ENCODE results near the gene LIX1L. TPM values are rescaled to one million over a fixed set of nuclear protein-coding genes. Genes with fewer than 3 reads are reported as not detected.

LIX1L gene
- total RNA-seq, 2 experiments from 2014 or later: 37.6 to 38.3 TPM

DNA sequence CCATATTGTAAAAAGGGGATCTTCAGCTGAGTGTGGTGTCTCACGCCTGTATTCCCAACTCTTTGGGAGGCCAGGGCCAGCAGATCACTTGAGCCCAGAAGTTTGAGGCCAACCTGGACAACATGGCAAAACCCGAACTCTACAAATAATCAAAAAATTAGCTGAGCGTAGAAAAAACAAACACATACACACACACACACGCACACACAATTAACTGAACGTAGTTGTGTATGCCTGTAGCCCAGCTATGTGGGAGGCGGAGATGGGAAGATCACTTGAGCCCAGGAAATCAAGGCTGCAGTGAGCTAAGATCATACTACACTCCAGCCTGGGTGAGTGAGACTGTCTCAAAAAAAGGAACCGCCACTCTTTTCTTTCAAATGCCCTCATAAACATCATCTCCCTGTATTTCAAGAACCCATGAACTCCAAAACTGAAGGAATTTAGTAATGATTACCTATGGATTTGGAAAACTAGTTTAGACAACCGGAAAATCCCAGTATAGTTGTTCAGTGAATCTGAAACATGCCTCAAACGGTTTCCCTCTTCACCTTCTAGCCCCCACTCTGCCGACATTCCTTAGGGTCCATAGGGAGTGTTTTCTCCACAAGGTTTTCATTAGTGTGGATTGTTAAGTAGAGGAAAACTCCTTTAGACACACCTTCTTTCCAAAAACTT, 34.1 kb upstream of the LIX1L start:
- H3K36me3 Mint-ChIP-seq: peaks cover 49% of the 10 kb centered on the region
- no peaks in the 10 kb centered on the region for H3K27me3 Mint-ChIP-seq
- H3K4me1 Mint-ChIP-seq: peaks cover 63% of the 10 kb centered on the region
- DNase-seq: no peak
- H3K4me3 Mint-ChIP-seq: peak overlapping the region; percentile 95
- H3K27ac Mint-ChIP-seq: peak overlapping the region; percentile 99
- no peaks in the 10 kb centered on the region for H3K9me3 Mint-ChIP-seq

DNA sequence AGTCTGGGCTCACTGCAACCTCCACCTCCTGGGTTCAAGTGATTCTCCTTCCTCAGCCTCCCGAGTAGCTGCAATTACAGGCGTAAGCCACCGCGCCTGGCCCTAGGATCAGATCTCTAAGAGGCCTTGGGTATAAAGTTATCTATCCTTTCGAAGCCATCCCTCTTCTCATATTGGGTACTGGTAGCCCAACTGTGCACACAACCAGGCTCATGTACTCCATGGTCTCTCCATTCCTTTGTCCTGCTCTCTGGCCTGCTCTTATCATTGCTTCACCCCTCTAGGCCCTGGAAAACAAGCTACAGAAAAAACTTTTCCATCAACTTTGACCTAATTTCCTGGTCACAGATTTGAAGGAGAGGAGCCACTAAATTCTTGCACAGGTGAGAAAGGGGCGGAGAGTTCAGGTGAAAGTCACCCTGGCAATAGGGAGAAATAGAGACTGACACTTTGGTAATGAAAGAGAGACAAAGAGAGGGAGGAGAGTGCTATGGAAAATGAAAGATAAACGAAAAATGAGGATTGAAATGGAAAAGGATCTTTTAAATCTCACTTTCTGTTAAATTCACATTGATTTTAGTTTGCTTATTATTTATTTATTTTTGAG, 32.5 kb upstream of the LIX1L start:
- Mint-ChIP-seq H3K9me3 (no peaks in the 10 kb centered on the region), H3K4me1 (peaks cover 72% of the 10 kb centered on the region), H3K4me3 (peak overlapping the region; percentile 35), H3K36me3 (peaks cover 37% of the 10 kb centered on the region), H3K27ac (peak overlapping the region; percentile 40), H3K27me3 (no peaks in the 10 kb centered on the region)
- no peak for DNase-seq

DNA sequence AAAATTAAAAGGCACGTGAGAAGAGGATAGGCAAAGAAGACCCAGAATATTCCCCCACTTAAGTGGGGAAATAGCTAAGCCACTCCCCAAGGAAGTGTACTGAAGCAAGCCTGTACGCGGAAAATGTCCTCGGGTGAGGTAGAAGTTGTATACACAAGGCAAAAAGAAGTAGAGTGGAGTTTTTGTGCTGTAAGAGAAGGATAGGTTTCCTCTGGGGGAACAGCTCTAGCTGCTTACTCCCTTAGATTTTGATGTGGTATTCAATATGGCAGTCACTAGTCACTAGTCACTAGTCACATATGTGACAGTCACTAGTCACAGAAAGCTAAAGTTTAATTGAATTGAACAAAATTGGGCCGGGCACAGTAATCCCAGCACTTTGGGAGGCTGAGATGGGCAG, 31.0 kb upstream of the LIX1L start:
- H3K27me3 Mint-ChIP-seq: no peaks in the 10 kb centered on the region
- H3K9me3 Mint-ChIP-seq: no peaks in the 10 kb centered on the region
- peaks cover 21% of the 10 kb centered on the region for H3K36me3 Mint-ChIP-seq
- H3K27ac Mint-ChIP-seq: peak overlapping the region; percentile 80
- H3K4me3 Mint-ChIP-seq: no peak overlapping the region
- H3K4me1 Mint-ChIP-seq: peaks cover 75% of the 10 kb centered on the region
- DNase-seq: no peak

DNA sequence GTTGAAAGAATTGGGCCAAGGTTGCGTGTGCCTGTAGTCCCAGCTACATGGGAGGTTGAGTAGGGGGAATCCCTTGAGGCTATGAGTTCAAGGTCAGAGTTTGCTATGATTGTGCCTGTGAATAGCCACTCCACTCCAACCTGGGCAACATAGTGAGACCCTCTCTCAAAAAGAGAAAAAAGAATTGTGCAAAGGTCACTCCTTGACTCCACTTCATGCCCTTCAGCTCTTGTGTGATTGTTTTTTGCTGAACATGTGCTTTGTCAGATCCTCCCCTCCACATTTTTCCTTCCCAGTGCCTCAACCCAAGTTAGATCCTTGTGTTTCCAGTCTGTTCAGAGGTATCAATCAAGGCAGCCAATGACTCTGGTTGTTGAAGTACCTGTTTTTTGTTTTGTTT, 30.1 kb upstream of the LIX1L start:
- Mint-ChIP-seq H3K27ac (peak overlapping the region; percentile 21), H3K36me3 (peaks cover 13% of the 10 kb centered on the region), H3K9me3 (no peaks in the 10 kb centered on the region), H3K4me3 (no peak overlapping the region), H3K4me1 (peaks cover 76% of the 10 kb centered on the region), H3K27me3 (no peaks in the 10 kb centered on the region)
- DNase-seq: no peak

DNA sequence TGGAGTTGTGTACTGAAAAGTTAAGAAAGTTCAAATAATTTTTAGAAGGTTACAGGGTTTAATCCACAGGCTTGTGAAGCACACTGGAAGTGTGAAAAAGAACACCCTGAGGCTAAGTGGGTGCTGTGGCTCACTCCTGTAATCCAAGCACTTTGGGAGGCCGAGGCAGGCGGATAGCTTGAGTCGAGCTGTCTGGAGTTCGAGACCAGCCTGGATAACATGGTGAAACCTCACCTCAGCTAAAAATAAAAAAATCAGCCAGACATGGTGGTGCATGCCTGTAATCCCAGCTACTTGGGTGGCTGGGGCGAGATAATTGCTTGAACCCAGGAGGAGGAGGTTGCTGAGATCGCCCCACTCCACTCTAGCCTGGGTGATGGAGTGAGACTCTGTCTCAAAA, 28.7 kb upstream of the LIX1L start:
- H3K27me3 Mint-ChIP-seq: no peaks in the 10 kb centered on the region
- H3K9me3 Mint-ChIP-seq: no peaks in the 10 kb centered on the region
- peaks cover under 1% of the 10 kb centered on the region for H3K36me3 Mint-ChIP-seq
- no peak overlapping the region for H3K4me3 Mint-ChIP-seq
- no peak for DNase-seq
- peaks cover 76% of the 10 kb centered on the region for H3K4me1 Mint-ChIP-seq
- H3K27ac Mint-ChIP-seq: no peak overlapping the region

DNA sequence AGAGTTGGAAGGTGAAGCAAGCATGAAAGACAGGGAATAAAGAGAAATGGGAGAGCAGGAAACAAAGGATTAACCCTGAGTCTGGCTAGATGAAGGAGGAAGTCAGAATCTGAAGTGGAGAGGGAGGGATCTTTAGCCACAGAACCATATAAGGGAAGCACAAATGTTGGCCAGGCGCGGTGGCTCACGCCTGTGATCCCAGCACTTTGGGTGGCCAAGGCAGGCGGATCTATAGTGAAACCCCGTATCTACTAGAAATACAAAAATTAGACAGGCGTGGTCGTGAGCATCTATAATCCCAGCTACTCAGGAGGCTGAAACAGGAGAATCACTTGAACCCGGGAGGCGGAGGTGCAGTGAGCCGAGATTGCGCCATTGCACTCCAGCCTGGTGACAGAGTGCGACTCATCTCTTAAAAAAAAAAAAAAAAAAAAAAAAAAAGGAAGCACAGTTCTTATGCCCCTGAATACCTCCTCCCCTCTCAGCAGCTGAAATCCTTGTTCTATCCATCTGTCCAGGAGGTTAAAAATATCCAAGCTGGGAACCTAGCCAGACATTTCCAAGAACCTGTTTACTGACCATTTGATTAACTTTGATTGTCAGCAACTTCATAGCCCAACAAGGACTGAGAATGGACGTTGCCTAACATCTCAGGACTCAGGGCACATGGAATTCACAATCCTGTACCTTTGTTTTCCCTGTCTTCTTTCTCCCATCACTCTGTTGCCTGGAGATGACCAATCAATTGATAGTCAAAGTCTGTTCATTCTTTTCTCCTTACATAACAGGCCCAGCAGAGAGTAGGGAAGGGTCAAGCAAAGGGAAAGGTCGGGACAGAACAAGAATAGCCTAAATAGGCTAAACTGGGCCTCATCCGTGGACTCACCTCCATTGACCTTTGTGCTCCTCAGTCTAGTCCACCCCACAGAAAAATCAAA, 28.0 kb upstream of the LIX1L start:
- DNase-seq: no peak
- Mint-ChIP-seq H3K27ac (peak overlapping the region; percentile 32), H3K27me3 (no peaks in the 10 kb centered on the region), H3K4me1 (peaks cover 73% of the 10 kb centered on the region), H3K4me3 (peak overlapping the region; percentile 36), H3K36me3 (no peaks in the 10 kb centered on the region), H3K9me3 (no peaks in the 10 kb centered on the region)

DNA sequence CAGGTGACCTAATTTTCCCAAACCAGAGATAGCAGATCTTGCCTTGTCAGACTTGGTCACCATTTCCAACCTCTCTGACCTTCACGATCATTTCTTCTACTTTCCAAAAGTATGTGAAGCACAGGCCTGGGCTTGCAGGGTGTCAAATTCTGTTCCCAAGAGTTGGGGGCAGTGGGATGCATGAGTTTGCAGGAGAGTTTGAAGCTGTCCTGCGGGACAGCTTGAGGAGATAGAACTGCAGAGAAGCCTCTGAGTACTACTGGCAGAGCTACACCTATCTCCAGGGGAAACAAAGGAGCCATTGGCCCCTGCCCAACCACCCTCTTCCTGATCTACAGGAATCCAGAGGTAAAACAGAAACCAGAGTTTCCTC, 27.3 kb upstream of the LIX1L start:
- Mint-ChIP-seq H3K27me3 (no peaks in the 10 kb centered on the region), H3K27ac (peak overlapping the region; percentile 32), H3K4me3 (peak overlapping the region; percentile 36), H3K36me3 (no peaks in the 10 kb centered on the region), H3K4me1 (peaks cover 67% of the 10 kb centered on the region), H3K9me3 (no peaks in the 10 kb centered on the region)
- no peak for DNase-seq

DNA sequence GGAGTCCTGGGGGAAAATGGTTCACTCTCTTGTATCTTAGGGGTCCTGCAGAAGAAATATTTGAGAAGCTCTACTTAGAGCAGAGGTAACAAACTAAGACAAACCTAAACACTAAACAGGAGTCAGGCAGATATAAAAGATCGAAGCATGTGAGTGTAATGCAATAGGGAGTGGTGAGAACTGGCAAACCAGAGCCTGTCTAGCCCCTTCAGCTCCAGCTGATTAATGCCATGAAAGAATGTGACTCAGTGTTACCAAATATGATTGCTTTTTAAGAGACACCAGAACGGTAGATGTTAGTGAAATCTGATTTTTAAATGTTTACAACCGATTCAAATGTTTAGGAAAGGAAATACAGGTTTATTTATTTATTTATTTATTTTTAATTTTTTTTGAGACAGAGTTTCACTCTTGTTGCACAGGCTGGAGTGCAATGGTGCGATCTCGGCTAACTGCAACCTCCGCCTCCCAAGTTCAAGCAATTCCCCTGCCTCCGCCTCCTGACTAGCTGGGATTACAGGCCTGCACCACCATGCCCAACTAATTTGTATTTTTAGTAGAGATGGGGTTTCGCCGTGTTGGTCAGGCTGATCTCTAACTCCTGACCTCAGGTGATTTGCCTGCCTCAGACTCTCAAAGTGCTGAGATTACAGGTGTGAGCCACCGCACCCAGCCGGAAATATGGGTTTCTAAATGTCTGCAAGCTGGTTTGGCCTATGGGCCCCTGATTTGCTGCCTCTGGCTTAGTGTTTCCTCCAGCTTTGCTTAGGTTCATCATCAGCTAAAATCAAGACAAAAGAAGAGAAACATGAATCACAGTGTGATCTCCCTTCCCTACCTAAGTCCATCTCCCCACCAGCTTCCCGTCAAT, 26.4 kb upstream of the LIX1L start:
- no peaks in the 10 kb centered on the region for H3K36me3 Mint-ChIP-seq
- H3K27me3 Mint-ChIP-seq: no peaks in the 10 kb centered on the region
- no peak overlapping the region for H3K4me3 Mint-ChIP-seq
- H3K27ac Mint-ChIP-seq: peak overlapping the region; percentile 46
- DNase-seq: no peak
- no peaks in the 10 kb centered on the region for H3K9me3 Mint-ChIP-seq
- peaks cover 65% of the 10 kb centered on the region for H3K4me1 Mint-ChIP-seq

DNA sequence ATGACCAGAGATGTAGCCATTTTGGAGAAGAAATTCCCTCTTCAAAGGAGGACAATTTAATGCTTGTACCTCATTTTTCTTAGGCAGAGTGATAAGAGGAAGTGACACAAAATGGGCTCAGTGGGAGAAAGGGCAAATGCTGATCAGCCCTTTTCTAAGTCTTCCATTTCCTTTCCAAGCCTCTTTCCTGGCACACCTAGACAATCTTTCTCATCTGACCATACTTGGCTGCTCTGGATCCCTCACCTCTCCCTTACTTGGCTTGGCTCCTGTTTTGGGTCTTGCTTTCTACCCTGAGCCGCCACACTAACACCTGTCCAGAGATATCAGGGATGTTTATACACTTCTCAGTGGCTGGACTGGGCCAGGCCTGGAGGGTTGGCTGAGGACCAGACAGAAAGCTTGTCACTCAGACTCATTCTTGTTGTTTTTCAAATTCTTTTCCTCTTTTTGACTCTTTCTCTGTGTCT, 25.4 kb upstream of the LIX1L start:
- DNase-seq: no peak
- Mint-ChIP-seq H3K4me1 (peaks cover 56% of the 10 kb centered on the region), H3K9me3 (no peaks in the 10 kb centered on the region), H3K36me3 (peaks cover 2% of the 10 kb centered on the region), H3K27me3 (no peaks in the 10 kb centered on the region), H3K27ac (no peak overlapping the region), H3K4me3 (no peak overlapping the region)

DNA sequence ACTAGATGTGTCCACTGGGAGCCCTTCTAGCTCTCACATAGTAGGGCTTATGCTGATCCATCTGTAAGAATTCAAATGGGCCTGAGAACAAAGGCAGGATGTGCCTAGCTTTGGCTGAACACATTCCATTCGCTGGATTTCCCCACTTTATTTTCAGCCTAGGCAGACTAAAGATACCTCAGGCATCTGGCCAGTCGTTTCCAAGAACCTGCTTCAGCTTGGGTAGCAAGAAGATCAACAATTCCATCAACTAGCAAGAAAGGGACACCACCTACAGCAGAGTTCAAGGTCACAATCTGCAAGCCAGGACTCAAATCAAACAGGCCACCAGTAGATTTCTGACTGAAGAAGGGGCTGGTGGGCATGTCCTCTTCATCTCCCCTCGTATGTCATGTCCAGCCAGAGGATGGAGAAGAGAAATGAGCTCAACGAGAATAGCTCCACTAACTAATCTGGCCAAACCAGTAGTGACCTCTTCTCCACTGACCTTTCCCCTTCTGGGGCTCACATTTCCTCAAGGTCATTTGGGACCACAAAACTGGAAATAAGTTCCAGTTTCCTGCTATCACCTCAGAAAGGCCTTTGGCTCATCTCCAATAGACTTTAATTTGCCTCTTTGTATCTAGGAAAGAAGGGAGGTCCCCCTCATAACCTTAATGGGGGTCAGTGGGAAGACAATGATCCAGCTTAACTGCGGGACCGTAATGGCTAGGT, 24.4 kb upstream of the LIX1L start:
- H3K4me1 Mint-ChIP-seq: peaks cover 49% of the 10 kb centered on the region
- no peaks in the 10 kb centered on the region for H3K9me3 Mint-ChIP-seq
- no peaks in the 10 kb centered on the region for H3K27me3 Mint-ChIP-seq
- DNase-seq: no peak
- peak overlapping the region; percentile 18 for H3K4me3 Mint-ChIP-seq
- H3K27ac Mint-ChIP-seq: no peak overlapping the region
- H3K36me3 Mint-ChIP-seq: peaks cover 10% of the 10 kb centered on the region

DNA sequence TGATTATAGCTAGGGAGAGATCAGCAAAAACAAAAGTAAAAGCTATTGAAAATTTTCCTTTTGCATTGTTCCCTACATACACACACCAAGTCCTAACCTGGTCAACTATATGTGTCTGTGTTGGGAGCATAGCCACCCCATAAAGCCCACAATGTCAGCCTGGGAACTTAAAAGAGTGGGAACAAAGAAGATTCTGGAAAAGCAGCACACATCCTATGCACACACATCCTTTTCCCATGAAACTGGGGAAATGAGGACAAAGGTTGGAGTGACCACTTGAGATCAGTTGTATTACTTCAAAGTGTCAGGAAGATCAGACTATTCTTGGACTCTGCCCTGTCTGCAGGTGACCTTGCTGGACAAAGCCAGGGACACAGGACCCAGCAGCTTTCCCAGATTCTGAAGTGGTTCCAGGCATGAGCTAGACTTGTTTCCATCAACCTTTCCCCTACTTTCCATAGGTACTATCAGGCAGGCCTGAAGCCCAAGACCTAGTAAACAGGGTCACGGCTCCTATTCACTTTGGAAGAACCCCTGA, 22.7 kb upstream of the LIX1L start:
- no peak overlapping the region for H3K4me3 Mint-ChIP-seq
- DNase-seq: no peak
- H3K9me3 Mint-ChIP-seq: no peaks in the 10 kb centered on the region
- peaks cover 42% of the 10 kb centered on the region for H3K4me1 Mint-ChIP-seq
- no peaks in the 10 kb centered on the region for H3K27me3 Mint-ChIP-seq
- H3K36me3 Mint-ChIP-seq: peaks cover 10% of the 10 kb centered on the region
- H3K27ac Mint-ChIP-seq: no peak overlapping the region

DNA sequence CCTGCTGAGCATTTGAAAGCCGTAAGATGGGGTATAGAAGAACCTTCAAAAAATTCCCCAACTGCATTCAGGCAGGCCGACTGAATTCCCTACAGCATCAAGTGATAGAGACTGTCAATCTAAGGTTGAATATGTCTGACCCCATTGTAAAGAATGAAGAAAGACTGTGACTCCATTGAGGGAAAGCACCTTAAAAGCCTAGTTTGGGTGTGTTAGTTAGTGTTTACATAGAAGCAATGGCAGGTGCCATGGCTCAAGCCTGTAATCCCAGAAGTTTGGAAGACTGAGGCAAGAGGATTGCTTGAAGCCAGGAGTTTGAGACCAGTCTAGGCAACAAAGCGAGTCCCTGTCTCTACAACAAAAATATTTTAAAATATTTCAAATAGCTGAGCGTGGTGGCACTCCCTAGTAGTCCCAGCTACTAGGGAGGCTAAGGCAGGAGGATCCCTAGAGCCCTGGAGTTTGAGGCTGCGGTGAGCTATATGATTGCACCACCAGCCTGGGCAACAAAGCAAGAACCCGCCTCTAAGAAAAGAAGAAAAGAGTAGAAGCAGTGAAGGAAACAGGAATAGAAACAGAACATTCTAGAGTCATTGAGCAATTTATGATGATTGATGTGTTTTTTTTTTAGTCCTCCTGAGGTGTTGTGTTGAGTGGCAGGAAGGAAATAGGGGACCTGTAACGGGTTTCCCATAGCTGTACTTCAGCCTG, 22.1 kb upstream of the LIX1L start:
- H3K9me3 Mint-ChIP-seq: no peaks in the 10 kb centered on the region

More for the DNA sequence above, 22.1 kb upstream of the LIX1L start:
- Mint-ChIP-seq H3K4me3 (no peak overlapping the region), H3K27ac (no peak overlapping the region), H3K4me1 (peaks cover 36% of the 10 kb centered on the region), H3K36me3 (peaks cover 10% of the 10 kb centered on the region), H3K27me3 (no peaks in the 10 kb centered on the region)
- DNase-seq: no peak
